NCI-H226 (cell line): ENCODE data around the gene FOXO3.
"Not testable (repeated sequence)": the region's sequence is repeated elsewhere in the genome, so short reads cannot be mapped to it uniquely, and the experiment has no call there.

Source experiments
- DNase-seq: peaks from one replicate; pipeline ENCODE4 v3.0.0-alpha.2; 2015

Gene FOXO3

GRCh38 chr6:108633436-108633835, 72.7 kb downstream of the FOXO3 start:
- DNase-seq: no peak

GRCh38 chr6:108635505-108636226, 74.9 kb downstream of the FOXO3 start:
- DNase-seq: peak; percentile 49

GRCh38 chr6:108637963-108638362, 77.2 kb downstream of the FOXO3 start:
- DNase-seq: no peak

- no peak for DNase-seq
Observed at GRCh38 chr6:108638993-108639392, 78.3 kb downstream of the FOXO3 start.

GRCh38 chr6:108640104-108640503, 79.4 kb downstream of the FOXO3 start:
- DNase-seq: no peak

- DNase-seq: no peak
Observed at GRCh38 chr6:108643184-108643583, 82.5 kb downstream of the FOXO3 start.

GRCh38 chr6:108644252-108644651, 83.5 kb downstream of the FOXO3 start:
- no peak for DNase-seq

- DNase-seq: no peak
Observed at GRCh38 chr6:108648191-108648590, 87.5 kb downstream of the FOXO3 start.

GRCh38 chr6:108650325-108650724, 89.6 kb downstream of the FOXO3 start:
- DNase-seq: no peak

- DNase-seq: peak; percentile 23
Observed at GRCh38 chr6:108650781-108651180, 90.1 kb downstream of the FOXO3 start.

- peak; percentile 33 for DNase-seq
Observed at GRCh38 chr6:108651340-108652227, 90.9 kb downstream of the FOXO3 start.

GRCh38 chr6:108652375-108652774, 91.7 kb downstream of the FOXO3 start:
- no peak for DNase-seq

GRCh38 chr6:108653949-108654348, 93.2 kb downstream of the FOXO3 start:
- DNase-seq: peak; percentile 22

- DNase-seq: no peak
Observed at GRCh38 chr6:108654465-108655106, 93.9 kb downstream of the FOXO3 start.

GRCh38 chr6:108655806-108656651, 95.3 kb downstream of the FOXO3 start:
- no peak for DNase-seq

- no peak for DNase-seq
Observed at GRCh38 chr6:108656836-108657235, 96.1 kb downstream of the FOXO3 start.

GRCh38 chr6:108658174-108658573, 97.5 kb downstream of the FOXO3 start:
- DNase-seq: no peak

GRCh38 chr6:108658785-108659184, 98.1 kb downstream of the FOXO3 start:
- DNase-seq: not testable (repeated sequence)

- no peak for DNase-seq
Observed at GRCh38 chr6:108660251-108660650, 99.5 kb downstream of the FOXO3 start.

- DNase-seq: peak; percentile 69
Observed at GRCh38 chr6:108661430-108661829, 100.7 kb downstream of the FOXO3 start.

- DNase-seq: no peak
Observed at GRCh38 chr6:108661982-108662381, 101.3 kb downstream of the FOXO3 start.

- DNase-seq: no peak
Observed at GRCh38 chr6:108662702-108663101, 102.0 kb downstream of the FOXO3 start.
